Activated CD4-positive, alpha-beta T cell treated with anti-CD3 and anti-CD28 coated beads, Interleukin-2, amount 10 ng/mL, durations not matched to agents 7 days and 5 days (primary cell): Measurements from ENCODE around the gene AMBRA1. TPM values are rescaled to one million over a fixed set of nuclear protein-coding genes. Genes with fewer than 3 reads are reported as not detected.

Experiments used
- CTCF ChIA-PET: fragments of 350-600 bp; sonication (Branson Sonifier 250); formaldehyde crosslinking; loops from one replicate; lab custom pipeline; 2021; ENCODE audit warnings: antibody characterized with exemption; lab: Charles Lee
- POLR2A ChIA-PET: fragments of 350-600 bp; sonication (Branson Sonifier 250); formaldehyde crosslinking; loops from one replicate; lab custom pipeline; 2021; ENCODE audit warnings: antibody characterized with exemption; lab: Charles Lee
- DNase-seq: peaks from one replicate; pipeline ENCODE4 v3.0.0-alpha.2; 2020
- H3K27ac Mint-ChIP-seq: one replicate; pipeline ENCODE4 v1.8.0; 2021; ENCODE audit warnings: mild to moderate bottlenecking, moderate library complexity, mixed read lengths
- H3K27me3 Mint-ChIP-seq: one replicate; pipeline ENCODE4 v1.8.0; 2021; ENCODE audit warnings: mixed read lengths
- H3K36me3 Mint-ChIP-seq: one replicate; pipeline ENCODE4 v1.8.0; 2021; ENCODE audit warnings: low read depth, mixed read lengths
- H3K4me1 Mint-ChIP-seq: one replicate; pipeline ENCODE4 v1.8.0; 2021; ENCODE audit warnings: mixed read lengths
- H3K4me3 Mint-ChIP-seq: one replicate; pipeline ENCODE4 v1.8.0; 2021; ENCODE audit warnings: mild to moderate bottlenecking, moderate library complexity, mixed read lengths
- H3K9me3 Mint-ChIP-seq: one replicate; pipeline ENCODE4 v1.8.0; 2021; ENCODE audit warnings: mixed read lengths
- total RNA-seq, 2 experiments: library from RNA; stranded (reverse); gene quantifications; one replicate each; pipeline ENCODE4 v1.2.3, GENCODE V29; 2021

AMBRA1 gene
- total RNA-seq, 2 experiments from 2014 or later = 38.4 to 40.0 TPM

DNA sequence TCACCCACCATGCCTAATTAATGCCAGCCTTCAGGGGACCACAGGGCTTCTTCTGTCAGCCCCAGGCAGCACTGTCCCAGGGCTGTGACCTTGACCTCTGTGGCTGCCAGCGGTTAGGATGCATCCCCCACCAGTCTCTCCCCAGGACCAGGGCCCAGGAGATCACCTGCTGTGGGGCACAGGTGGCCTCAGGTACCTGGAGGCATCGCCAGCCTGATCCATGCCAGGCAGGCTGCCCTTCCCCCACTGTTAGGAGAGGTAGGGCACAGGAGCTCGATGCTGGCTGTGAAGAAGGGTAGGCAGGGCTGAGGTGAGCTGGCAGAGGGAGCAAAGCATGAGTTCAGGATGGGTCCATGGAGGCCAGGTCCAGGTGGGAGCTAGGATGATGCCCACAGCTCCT lies 229.0 kb downstream of the AMBRA1 start:
- no peaks in the 10 kb centered on the region for H3K27me3 Mint-ChIP-seq
- ChIA-PET POLR2A (no interaction called here), CTCF (interaction anchor here (1.1 to 18.0 kb wide), 4 partner anchors 13 to 65 kb away, joined by 3 to 280 read pairs (median 5); partner anchors contain the start of gene DGKZ)
- peak overlapping the region; percentile 74 for H3K27ac Mint-ChIP-seq
- no peaks in the 10 kb centered on the region for H3K9me3 Mint-ChIP-seq
- peaks cover 26% of the 10 kb centered on the region for H3K36me3 Mint-ChIP-seq
- no peak for DNase-seq
- H3K4me1 Mint-ChIP-seq = peaks cover 52% of the 10 kb centered on the region
- H3K4me3 Mint-ChIP-seq = no peak overlapping the region

DNA sequence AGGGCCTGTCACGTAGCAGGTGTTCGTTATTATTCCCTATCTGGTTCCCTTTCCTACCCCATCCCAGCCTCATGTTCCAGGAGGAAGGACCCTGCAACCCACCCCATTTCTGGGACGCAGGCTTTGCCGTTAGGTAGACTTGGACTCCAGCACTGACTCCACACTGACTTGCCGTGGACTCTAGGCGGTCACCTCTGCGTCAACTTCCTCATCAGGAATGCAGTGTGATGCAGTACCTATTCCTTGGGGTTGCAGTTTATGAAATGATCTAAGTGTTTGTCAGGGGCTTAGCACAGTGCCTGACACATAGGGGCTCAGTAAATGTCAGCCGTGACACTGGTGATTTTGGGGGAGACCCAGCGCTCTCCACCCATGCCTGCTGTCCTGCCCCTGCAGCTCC lies 229.8 kb downstream of the AMBRA1 start:
- H3K4me3 Mint-ChIP-seq = no peak overlapping the region
- H3K27me3 Mint-ChIP-seq = no peaks in the 10 kb centered on the region
- CTCF ChIA-PET = interaction anchor here (2.0 to 18.0 kb wide), 2 partner anchors 13 to 124 kb away, joined by 4 to 280 read pairs; partner anchors contain the start of gene DGKZ
- no peak overlapping the region for H3K27ac Mint-ChIP-seq
- no peak for DNase-seq
- H3K36me3 Mint-ChIP-seq = peaks cover 20% of the 10 kb centered on the region
- POLR2A ChIA-PET = no interaction called here
- H3K9me3 Mint-ChIP-seq = no peaks in the 10 kb centered on the region
- peaks cover 48% of the 10 kb centered on the region for H3K4me1 Mint-ChIP-seq

- H3K4me3 Mint-ChIP-seq = no peak overlapping the region
- no peak overlapping the region for H3K27ac Mint-ChIP-seq
- ChIA-PET CTCF (interaction anchor here (2.0 to 18.0 kb wide), 2 partner anchors 12 to 124 kb away, joined by 4 to 280 read pairs; partner anchors contain the start of gene DGKZ), POLR2A (no interaction called here)
- peaks cover 52% of the 10 kb centered on the region for H3K4me1 Mint-ChIP-seq
- DNase-seq = no peak
- H3K36me3 Mint-ChIP-seq = peaks cover 19% of the 10 kb centered on the region
- H3K27me3 Mint-ChIP-seq = no peaks in the 10 kb centered on the region
- H3K9me3 Mint-ChIP-seq = no peaks in the 10 kb centered on the region
Measured at GRCh38 chr11:46363455-46364005, 230.3 kb downstream of the AMBRA1 start.

DNA sequence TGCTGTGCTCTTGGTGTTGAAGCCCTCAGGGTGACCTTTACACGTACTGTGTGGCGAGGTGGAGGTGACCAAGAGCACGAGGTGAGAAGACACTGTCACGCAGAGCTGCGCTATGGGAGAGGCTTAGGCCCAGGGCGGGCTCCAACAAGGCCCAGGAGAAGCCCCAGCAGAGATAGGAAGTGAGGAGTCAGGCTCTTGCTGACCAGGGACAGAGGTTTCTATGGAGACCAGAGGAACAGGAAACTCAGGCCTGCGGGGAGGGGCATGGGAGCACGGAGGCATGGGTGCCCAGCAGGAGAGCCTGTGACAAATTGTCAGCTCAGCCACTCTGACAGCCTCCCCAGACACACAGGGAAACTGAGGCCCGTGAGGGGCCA lies 230.8 kb downstream of the AMBRA1 start:
- POLR2A ChIA-PET = no interaction called here
- no peak for DNase-seq
- peaks cover 15% of the 10 kb centered on the region for H3K36me3 Mint-ChIP-seq
- CTCF ChIA-PET = interaction anchor here (2.0 to 18.0 kb wide), 2 partner anchors 12 to 123 kb away, joined by 4 to 280 read pairs; partner anchors contain the start of gene DGKZ
- H3K4me3 Mint-ChIP-seq = no peak overlapping the region
- no peaks in the 10 kb centered on the region for H3K9me3 Mint-ChIP-seq
- H3K4me1 Mint-ChIP-seq = peaks cover 49% of the 10 kb centered on the region
- peak overlapping the region; percentile 84 for H3K27ac Mint-ChIP-seq
- no peaks in the 10 kb centered on the region for H3K27me3 Mint-ChIP-seq

DNA sequence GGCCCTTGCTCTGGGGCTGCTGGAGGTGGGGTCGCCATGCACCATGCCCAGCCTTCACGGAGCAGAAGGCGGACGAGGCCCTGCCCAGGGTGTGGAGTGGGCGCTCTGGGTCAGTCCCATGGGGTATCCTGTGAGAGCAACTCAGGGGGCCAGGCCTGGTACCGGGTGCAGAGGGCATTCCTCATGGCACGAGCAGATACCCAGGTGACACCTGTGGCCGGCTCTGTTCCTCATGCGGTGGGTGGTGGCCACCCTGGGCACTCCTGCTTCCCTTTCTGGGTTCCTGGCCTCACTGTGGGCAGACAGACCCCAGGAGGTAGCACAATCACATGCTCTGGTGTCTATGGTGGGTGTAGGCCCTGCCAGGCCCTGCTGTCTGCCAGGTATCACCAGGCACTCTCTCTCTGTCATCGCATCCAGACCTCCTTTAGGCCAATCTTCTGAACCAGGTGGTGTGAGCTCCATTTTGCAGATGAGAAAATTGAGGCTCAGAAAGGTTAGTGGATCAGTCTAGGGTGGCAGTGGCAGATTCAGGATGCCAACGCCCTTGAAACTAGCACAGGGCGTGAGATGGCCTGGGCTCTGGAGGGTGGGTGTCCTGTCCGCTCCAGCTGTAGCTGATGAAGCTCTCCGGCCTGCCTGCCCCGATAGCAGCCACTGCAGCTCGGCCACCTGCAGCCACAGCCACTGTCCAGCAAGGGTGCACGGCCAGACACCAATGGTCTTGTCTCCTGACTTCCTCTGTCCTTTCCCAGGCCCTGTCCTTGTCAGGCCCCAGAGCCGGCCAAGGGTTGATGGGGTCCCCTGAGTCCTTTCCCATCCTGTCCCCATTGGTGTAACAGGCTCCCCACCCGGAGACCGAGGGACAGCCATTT lies 231.4 kb downstream of the AMBRA1 start:
- H3K36me3 Mint-ChIP-seq = peaks cover 11% of the 10 kb centered on the region
- H3K4me3 Mint-ChIP-seq = peak overlapping the region; percentile 67
- peaks cover 50% of the 10 kb centered on the region for H3K4me1 Mint-ChIP-seq

GRCh38 chr11:46361283-46362155 lies 232.3 kb downstream of the AMBRA1 start:
- H3K4me3 Mint-ChIP-seq = peak overlapping the region; percentile 67
- peak; percentile 75 for DNase-seq
- H3K27me3 Mint-ChIP-seq = no peaks in the 10 kb centered on the region
- CTCF ChIA-PET = interaction anchor here (0.6 to 18.0 kb wide), 8 partner anchors 8 to 1097 kb away, joined by 3 to 280 read pairs (median 4); partner anchors contain the start of gene DGKZ
- peak overlapping the region; percentile 84 for H3K27ac Mint-ChIP-seq
- peaks cover 51% of the 10 kb centered on the region for H3K4me1 Mint-ChIP-seq
- H3K9me3 Mint-ChIP-seq = no peaks in the 10 kb centered on the region
- POLR2A ChIA-PET = interaction anchor here (0.5 to 0.6 kb wide), 3 partner anchors 31 to 255 kb away, joined by 3 read pairs; no protein-coding TSS in a partner anchor
- H3K36me3 Mint-ChIP-seq = peaks cover 12% of the 10 kb centered on the region

More for the DNA sequence above, 231.4 kb downstream of the AMBRA1 start:
- DNase-seq = no peak
- no peaks in the 10 kb centered on the region for H3K27me3 Mint-ChIP-seq
- ChIA-PET CTCF (interaction anchor here (0.9 to 18.0 kb wide), 4 partner anchors 11 to 122 kb away, joined by 4 to 280 read pairs (median 6); partner anchors contain the start of gene DGKZ), POLR2A (interaction anchor here (0.6 kb wide), 1 partner anchor 67 kb away, joined by 3 read pairs; no protein-coding TSS in a partner anchor)
- H3K9me3 Mint-ChIP-seq = no peaks in the 10 kb centered on the region
- H3K27ac Mint-ChIP-seq = peak overlapping the region; percentile 84

- peaks cover 16% of the 10 kb centered on the region for H3K36me3 Mint-ChIP-seq
- no peaks in the 10 kb centered on the region for H3K9me3 Mint-ChIP-seq
- peak overlapping the region; percentile 67 for H3K4me3 Mint-ChIP-seq
- ChIA-PET CTCF (interaction anchor here (0.6 to 18.0 kb wide), 10 partner anchors 8 to 1098 kb away, joined by 3 to 280 read pairs (median 4); partner anchors contain the start of gene DGKZ), POLR2A (interaction anchor here (0.6 kb wide), 1 partner anchor 30 kb away, joined by 3 read pairs; no protein-coding TSS in a partner anchor)
- no peaks in the 10 kb centered on the region for H3K27me3 Mint-ChIP-seq
- DNase-seq = no peak
- peaks cover 55% of the 10 kb centered on the region for H3K4me1 Mint-ChIP-seq
- H3K27ac Mint-ChIP-seq = peak overlapping the region; percentile 84
Measured at GRCh38 chr11:46360878-46361277, 232.9 kb downstream of the AMBRA1 start.

DNA sequence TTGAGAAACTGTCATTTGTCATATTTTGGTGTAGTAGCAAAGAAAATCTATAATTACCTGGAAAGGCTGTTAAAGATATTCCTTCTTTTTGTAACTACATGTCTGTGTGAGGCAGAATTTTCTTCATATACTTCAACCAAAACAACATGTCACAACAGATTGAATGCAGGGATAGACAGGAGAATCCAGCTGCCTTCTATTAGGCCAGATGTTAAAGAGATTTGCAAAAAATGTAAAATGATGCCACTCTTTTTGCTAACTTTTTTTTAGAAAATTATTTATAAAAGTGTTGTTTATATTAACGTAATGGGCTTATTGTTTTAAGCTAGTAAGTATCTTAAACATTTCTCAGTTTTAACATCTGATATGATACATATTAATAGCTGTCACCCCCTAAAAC lies 233.9 kb downstream of the AMBRA1 start:
- Mint-ChIP-seq H3K27ac (no peak overlapping the region), H3K4me1 (peaks cover 52% of the 10 kb centered on the region), H3K27me3 (no peaks in the 10 kb centered on the region), H3K4me3 (no peak overlapping the region), H3K9me3 (no peaks in the 10 kb centered on the region), H3K36me3 (peaks cover 17% of the 10 kb centered on the region)
- ChIA-PET POLR2A (no interaction called here), CTCF (interaction anchor here (0.7 to 18.0 kb wide), 5 partner anchors 8 to 120 kb away, joined by 3 to 280 read pairs (median 3); partner anchors contain the start of gene DGKZ)
- DNase-seq = no peak

- ChIA-PET POLR2A (interaction anchor here (0.6 kb wide), 2 partner anchors 29 to 261 kb away, joined by 3 to 12 read pairs; no protein-coding TSS in a partner anchor), CTCF (interaction anchor here (0.8 to 18.0 kb wide), 3 partner anchors 6 to 23 kb away, joined by 3 to 280 read pairs (median 280); partner anchors contain the start of gene DGKZ)
- Mint-ChIP-seq H3K27me3 (no peaks in the 10 kb centered on the region), H3K27ac (no peak overlapping the region), H3K4me3 (no peak overlapping the region), H3K4me1 (peaks cover 60% of the 10 kb centered on the region), H3K9me3 (no peaks in the 10 kb centered on the region), H3K36me3 (peaks cover 26% of the 10 kb centered on the region)
- DNase-seq = no peak
Measured at GRCh38 chr11:46357483-46357936, 236.3 kb downstream of the AMBRA1 start.

GRCh38 chr11:46356924-46357482 lies 236.8 kb downstream of the AMBRA1 start:
- ChIA-PET CTCF (interaction anchor here (1.1 to 18.0 kb wide), 3 partner anchors 6 to 204 kb away, joined by 3 to 280 read pairs (median 280); partner anchors contain the start of gene DGKZ), POLR2A (interaction anchor here (0.6 kb wide), 2 partner anchors 28 to 261 kb away, joined by 3 to 12 read pairs; no protein-coding TSS in a partner anchor)
- no peaks in the 10 kb centered on the region for H3K27me3 Mint-ChIP-seq
- H3K9me3 Mint-ChIP-seq = no peaks in the 10 kb centered on the region
- H3K4me3 Mint-ChIP-seq = no peak overlapping the region
- H3K36me3 Mint-ChIP-seq = peaks cover 27% of the 10 kb centered on the region
- no peak overlapping the region for H3K27ac Mint-ChIP-seq
- peaks cover 59% of the 10 kb centered on the region for H3K4me1 Mint-ChIP-seq
- DNase-seq = no peak

DNA sequence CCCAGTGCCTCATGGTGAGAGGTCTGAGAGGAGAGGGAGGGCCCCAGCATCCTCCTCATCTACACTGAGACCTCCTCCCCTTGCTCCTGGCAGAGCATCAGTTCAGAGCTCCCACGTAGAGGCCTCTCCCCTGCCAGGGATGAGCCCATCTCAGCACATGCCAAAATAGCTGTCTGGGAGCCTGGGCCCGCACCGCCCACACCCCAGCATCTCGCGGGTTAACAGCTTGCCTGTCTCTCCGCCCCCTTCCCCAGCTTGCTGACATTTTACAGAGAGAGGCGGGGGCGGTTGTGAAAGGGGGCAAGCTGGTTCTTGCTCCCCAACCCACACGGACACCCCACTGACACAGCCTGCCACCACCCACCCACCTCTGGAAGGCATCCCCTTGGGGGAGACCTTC lies 240.1 kb downstream of the AMBRA1 start:
- Mint-ChIP-seq H3K27ac (peak overlapping the region; percentile 86), H3K4me1 (peaks cover 73% of the 10 kb centered on the region), H3K4me3 (no peak overlapping the region), H3K27me3 (no peaks in the 10 kb centered on the region), H3K36me3 (peaks cover 55% of the 10 kb centered on the region), H3K9me3 (no peaks in the 10 kb centered on the region)
- ChIA-PET POLR2A (no interaction called here), CTCF (interaction anchor here (0.5 to 16.1 kb wide), 9 partner anchors 11 to 1194 kb away, joined by 3 to 280 read pairs (median 5); partner anchors contain the start of gene MDK)
- DNase-seq = no peak
